ENCODE measurements around the gene PIK3R6.

PIK3R6 gene

DNA sequence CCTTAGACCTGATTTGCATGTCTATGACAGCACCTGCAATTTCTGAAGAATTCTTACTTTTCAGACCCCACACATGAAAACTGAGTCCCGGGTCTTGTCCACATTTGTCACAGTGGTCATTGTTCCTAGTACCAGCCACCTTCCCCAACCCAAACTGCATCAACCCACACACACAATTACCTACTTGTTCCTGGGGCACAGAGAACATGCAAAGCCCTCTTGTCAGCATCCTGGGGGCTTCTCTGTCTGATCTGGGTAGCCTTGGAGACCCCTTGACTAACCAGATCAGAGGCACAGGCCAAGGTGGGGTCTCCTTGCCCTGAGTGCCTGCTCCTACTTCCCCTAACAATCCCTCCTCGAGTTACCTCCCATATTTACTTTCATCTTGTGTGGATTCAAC is 36.7 kb upstream of the PIK3R6 start:
- no peaks in the 10 kb centered on the region for H3K27me3 ChIP-seq (ENCODE audit: control insufficient read depth, insufficient read depth, low read length)
- no peak overlapping the region for H3K4me3 ChIP-seq (ENCODE audit: low read depth, low read length)
- no peaks in the 10 kb centered on the region for H3K9me3 ChIP-seq (ENCODE audit: control insufficient read depth, insufficient read depth, low read length)
- no peak overlapping the region for H3K27ac ChIP-seq (ENCODE audit: low read depth, low read length)
- H3K36me3 ChIP-seq (ENCODE audit: control insufficient read depth, insufficient read depth, low read length), result no peaks in the 10 kb centered on the region
- peaks cover 10% of the 10 kb centered on the region for H3K4me1 ChIP-seq (ENCODE audit: control insufficient read depth, insufficient read depth, low read length)
- H3K9ac ChIP-seq (ENCODE audit: low read depth, low read length), result no peak overlapping the region

DNA sequence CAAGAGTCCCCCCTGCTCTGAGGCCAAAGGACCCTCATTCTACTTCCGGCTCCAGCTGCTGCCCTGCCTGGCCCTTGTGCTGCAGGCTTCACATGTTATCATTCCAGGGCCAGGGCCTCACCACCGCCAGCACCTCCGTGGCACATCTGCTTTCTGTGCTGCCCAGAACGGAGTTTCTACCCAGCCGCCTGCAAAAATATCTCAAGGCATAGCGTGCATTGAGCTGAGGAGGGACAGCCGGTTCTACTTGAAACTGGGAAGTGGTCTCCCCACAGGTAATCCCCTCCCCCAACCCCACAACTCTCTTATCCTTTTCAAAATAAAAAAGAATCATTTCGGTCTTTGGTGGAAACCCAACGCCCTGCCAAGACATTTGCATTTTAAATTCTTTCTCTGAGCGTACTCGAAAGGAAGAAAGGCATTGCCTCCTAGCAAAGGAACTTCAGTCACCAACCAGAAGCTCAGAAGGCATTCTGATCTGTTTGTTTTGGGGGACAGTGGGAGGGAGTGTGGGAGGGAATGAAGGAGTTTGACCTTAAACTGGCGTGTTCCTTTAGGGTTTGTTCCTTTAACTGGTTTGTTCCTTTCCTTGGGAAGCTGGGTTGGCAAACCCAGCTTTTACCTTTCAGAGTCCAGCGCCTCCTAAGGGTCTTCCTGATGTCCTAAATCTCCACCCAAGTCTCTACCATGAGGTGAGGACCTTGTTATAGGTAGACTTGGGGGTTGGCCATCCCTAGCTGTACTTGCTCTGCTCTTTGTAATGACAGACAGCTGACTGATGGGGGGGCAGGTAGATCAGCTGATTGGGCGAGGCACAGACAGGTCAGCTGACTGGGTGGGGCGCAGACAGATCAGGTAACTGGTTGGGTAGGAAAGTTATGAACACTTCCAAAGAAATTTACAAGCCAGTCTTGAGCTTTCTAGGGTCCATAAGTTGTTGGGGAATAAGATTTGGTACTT is 33.4 kb upstream of the PIK3R6 start:
- no peak overlapping the region for H3K27ac ChIP-seq (ENCODE audit: low read depth, low read length)
- no peak overlapping the region for H3K4me3 ChIP-seq (ENCODE audit: low read depth, low read length)
- no peaks in the 10 kb centered on the region for H3K9me3 ChIP-seq (ENCODE audit: control insufficient read depth, insufficient read depth, low read length)
- no peak overlapping the region for H3K9ac ChIP-seq (ENCODE audit: low read depth, low read length)
- no peaks in the 10 kb centered on the region for H3K27me3 ChIP-seq (ENCODE audit: control insufficient read depth, insufficient read depth, low read length)
- peaks cover 10% of the 10 kb centered on the region for H3K4me1 ChIP-seq (ENCODE audit: control insufficient read depth, insufficient read depth, low read length)
- no peaks in the 10 kb centered on the region for H3K36me3 ChIP-seq (ENCODE audit: control insufficient read depth, insufficient read depth, low read length)

DNA sequence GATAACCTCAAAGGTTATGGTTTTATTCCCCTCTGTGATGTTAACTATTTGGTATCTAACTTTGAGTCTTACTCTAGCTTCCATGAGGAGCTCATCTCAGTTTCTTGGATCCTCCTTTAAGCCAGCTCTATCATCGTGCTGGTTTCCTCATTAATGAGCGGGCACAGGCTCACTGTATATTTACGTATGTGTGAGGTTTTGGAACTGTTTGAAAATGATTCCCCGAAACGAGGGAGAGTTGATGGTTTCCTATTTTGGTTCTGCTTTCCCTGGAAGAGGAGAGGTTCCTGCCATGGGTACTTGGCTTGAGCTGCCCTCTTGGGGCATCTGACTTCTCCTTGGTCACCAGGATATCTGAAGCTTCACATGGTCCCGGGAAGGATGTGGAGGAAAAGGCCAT is 32.7 kb upstream of the PIK3R6 start:
- peaks cover 10% of the 10 kb centered on the region for H3K4me1 ChIP-seq (ENCODE audit: control insufficient read depth, insufficient read depth, low read length)
- no peak overlapping the region for H3K4me3 ChIP-seq (ENCODE audit: low read depth, low read length)
- H3K9ac ChIP-seq (ENCODE audit: low read depth, low read length), result no peak overlapping the region
- H3K36me3 ChIP-seq (ENCODE audit: control insufficient read depth, insufficient read depth, low read length), result no peaks in the 10 kb centered on the region
- no peak overlapping the region for H3K27ac ChIP-seq (ENCODE audit: low read depth, low read length)
- H3K9me3 ChIP-seq (ENCODE audit: control insufficient read depth, insufficient read depth, low read length), result no peaks in the 10 kb centered on the region
- H3K27me3 ChIP-seq (ENCODE audit: control insufficient read depth, insufficient read depth, low read length), result no peaks in the 10 kb centered on the region

DNA sequence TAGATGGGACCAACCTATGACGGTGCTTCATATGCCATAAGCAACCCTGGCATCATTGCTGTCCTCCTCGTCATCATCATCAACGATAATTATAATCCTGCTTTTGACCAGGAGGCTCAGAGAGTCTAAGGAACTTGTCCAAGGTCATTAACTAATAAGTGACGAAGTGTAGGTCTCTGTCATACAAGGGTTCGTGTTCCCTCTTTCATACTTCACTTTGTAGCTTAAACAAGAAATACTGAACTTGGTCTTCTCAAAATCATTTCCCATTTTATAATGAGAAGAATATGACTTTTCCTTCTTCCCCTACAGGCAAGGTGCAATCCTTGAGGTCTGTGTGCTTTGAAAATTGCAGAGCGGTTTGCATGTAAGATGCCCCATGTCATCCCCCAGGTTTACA is 31.2 kb upstream of the PIK3R6 start:
- Histone ChIP-seq H3K27me3 (ENCODE audit: control insufficient read depth, insufficient read depth, low read length) (no peaks in the 10 kb centered on the region), H3K4me3 (ENCODE audit: low read depth, low read length) (no peak overlapping the region), H3K36me3 (ENCODE audit: control insufficient read depth, insufficient read depth, low read length) (no peaks in the 10 kb centered on the region), H3K9ac (ENCODE audit: low read depth, low read length) (no peak overlapping the region), H3K27ac (ENCODE audit: low read depth, low read length) (no peak overlapping the region), H3K4me1 (ENCODE audit: control insufficient read depth, insufficient read depth, low read length) (peaks cover 17% of the 10 kb centered on the region), H3K9me3 (ENCODE audit: control insufficient read depth, insufficient read depth, low read length) (no peaks in the 10 kb centered on the region)

DNA sequence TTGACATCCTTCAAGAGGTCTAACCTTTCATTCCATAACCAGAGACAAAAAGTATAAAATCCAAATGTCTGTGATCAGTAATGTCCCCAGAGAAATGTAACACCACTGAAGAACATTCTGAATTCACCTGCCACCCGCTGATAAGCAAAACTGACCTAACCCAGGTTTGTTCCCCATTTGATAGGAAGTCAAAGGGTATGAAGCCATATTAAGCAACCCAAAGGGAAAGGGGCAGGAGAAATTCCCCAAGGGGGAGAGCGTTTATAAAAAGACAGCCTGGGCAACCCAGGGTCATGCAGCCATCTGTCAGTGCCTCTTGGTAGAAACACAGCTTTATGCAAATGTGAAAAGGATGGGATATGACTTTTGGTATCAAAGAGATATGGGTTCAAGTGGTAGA is 30.7 kb upstream of the PIK3R6 start:
- Histone ChIP-seq H3K36me3 (ENCODE audit: control insufficient read depth, insufficient read depth, low read length) (no peaks in the 10 kb centered on the region), H3K27me3 (ENCODE audit: control insufficient read depth, insufficient read depth, low read length) (no peaks in the 10 kb centered on the region), H3K27ac (ENCODE audit: low read depth, low read length) (no peak overlapping the region), H3K4me3 (ENCODE audit: low read depth, low read length) (no peak overlapping the region), H3K9me3 (ENCODE audit: control insufficient read depth, insufficient read depth, low read length) (no peaks in the 10 kb centered on the region), H3K4me1 (ENCODE audit: control insufficient read depth, insufficient read depth, low read length) (peaks cover 19% of the 10 kb centered on the region), H3K9ac (ENCODE audit: low read depth, low read length) (no peak overlapping the region)

DNA sequence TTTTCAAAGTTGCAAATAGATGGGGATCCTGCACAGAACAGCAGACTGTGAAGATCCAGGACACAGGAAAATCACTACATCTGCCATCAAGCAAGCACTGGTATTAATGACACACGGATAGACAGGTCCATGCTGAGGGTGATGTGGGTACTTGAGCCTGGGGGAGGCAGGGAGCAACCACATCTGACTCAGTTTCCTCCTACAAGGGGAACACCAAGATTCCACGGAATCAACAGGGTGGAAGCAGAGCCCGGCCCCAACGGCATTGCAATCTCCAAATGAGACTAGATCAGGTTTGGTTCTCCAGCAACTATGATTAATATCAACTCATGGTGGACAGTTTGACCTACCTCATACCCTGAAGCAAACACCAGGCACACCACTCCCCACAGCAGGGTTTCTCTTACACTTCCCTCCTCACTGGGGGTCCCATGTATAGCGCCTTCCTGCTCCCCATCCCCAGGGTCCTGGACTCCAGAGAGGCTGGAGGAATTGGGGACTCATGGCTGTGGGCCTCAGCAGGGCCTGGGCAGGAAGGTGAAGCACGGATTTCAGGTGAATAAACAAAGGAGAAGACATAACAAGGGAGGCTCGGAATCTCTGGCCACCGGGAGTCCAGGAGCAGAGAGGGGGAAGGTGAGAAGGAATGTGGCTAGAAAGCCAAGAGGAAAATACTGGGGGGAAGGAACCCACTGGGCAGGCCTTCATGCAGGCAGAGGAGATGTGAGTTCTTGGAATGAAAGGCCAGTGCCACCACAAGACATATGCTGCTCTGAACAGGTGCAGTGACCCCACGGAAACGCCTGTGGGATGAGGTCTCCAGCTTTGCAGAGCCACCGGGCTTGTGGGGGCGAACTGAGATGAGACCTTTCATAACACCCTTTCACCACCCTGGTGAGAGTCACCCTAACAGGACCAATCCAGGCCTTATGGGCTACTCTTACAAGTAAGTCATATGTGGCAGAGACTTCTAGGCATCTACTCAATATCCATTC is 29.5 kb upstream of the PIK3R6 start:
- Histone ChIP-seq H3K27me3 (ENCODE audit: control insufficient read depth, insufficient read depth, low read length) (no peaks in the 10 kb centered on the region), H3K27ac (ENCODE audit: low read depth, low read length) (no peak overlapping the region), H3K9me3 (ENCODE audit: control insufficient read depth, insufficient read depth, low read length) (no peaks in the 10 kb centered on the region), H3K4me1 (ENCODE audit: control insufficient read depth, insufficient read depth, low read length) (peaks cover 19% of the 10 kb centered on the region), H3K9ac (ENCODE audit: low read depth, low read length) (no peak overlapping the region), H3K36me3 (ENCODE audit: control insufficient read depth, insufficient read depth, low read length) (no peaks in the 10 kb centered on the region), H3K4me3 (ENCODE audit: low read depth, low read length) (no peak overlapping the region)

DNA sequence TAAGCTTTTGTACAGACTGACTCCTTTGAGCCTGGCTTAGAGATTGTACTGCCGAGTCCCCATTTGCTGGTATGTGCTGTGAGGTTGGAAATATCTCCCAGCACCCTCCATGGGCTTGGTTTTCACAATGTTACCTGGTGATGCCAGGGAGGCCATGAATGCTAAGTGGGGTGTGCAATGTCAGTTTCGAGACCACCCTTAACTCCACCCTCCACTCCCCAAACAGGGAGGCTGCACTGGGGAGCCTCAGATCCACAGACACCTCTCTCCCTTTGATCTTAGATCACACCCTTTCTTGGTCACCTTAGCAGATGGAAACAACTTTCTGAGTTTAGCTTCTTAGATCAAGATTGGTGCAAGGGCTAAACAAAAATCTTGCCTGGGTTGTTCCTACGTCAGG is 28.6 kb upstream of the PIK3R6 start:
- peaks cover 17% of the 10 kb centered on the region for H3K4me1 ChIP-seq (ENCODE audit: control insufficient read depth, insufficient read depth, low read length)
- H3K9ac ChIP-seq (ENCODE audit: low read depth, low read length), result no peak overlapping the region
- no peaks in the 10 kb centered on the region for H3K27me3 ChIP-seq (ENCODE audit: control insufficient read depth, insufficient read depth, low read length)
- H3K9me3 ChIP-seq (ENCODE audit: control insufficient read depth, insufficient read depth, low read length), result no peaks in the 10 kb centered on the region
- no peak overlapping the region for H3K27ac ChIP-seq (ENCODE audit: low read depth, low read length)
- no peak overlapping the region for H3K4me3 ChIP-seq (ENCODE audit: low read depth, low read length)
- no peaks in the 10 kb centered on the region for H3K36me3 ChIP-seq (ENCODE audit: control insufficient read depth, insufficient read depth, low read length)

DNA sequence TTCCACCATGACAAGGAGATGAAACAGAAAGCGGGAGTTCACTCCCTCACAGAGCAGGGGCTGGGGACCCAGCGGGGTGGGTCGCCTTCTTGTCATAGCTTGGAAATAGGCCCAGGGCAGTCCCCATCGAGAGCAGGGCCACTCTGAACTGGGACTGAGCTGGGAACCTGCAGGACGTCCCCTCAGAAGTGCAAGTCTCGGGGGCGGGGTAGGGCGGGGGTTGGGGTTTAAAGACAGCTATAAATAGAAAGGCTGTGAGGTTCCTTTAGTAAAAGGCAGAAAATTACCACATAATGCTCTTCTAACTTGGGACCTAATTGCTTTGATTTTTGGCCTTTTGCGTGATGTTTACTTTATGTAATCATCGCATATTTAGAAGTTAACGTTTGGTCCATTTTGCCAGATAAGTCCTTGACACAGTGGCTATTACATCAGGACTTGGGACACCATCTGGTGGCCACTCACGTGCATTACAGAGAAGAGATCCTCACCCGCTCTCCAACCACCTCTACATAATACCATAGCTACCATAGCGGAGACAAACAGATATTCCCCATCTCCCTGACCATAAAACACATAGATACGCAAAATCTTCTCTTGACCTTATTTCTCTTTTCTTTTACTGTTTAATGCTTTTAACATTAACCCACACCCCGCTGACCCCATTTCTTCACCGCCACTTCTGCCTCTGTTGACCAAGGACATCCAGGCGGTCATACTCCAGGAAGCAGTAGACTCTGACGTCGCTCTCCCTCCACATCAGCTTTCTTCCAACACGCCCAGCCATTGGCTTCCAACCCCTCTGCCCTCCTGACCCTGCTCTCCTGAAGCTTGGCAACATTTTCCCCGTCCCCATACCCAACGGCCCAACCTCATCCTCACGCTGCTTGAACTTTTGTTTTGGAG is 27.5 kb upstream of the PIK3R6 start:
- Histone ChIP-seq H3K4me3 (ENCODE audit: low read depth, low read length) (peak overlapping the region; percentile 38; the same call in 1 of the 2 replicates), H3K36me3 (ENCODE audit: control insufficient read depth, insufficient read depth, low read length) (no peaks in the 10 kb centered on the region), H3K27ac (ENCODE audit: low read depth, low read length) (no peak overlapping the region), H3K27me3 (ENCODE audit: control insufficient read depth, insufficient read depth, low read length) (no peaks in the 10 kb centered on the region), H3K4me1 (ENCODE audit: control insufficient read depth, insufficient read depth, low read length) (peaks cover 9% of the 10 kb centered on the region; the same call in 1 of the 2 replicates), H3K9ac (ENCODE audit: low read depth, low read length) (no peak overlapping the region), H3K9me3 (ENCODE audit: control insufficient read depth, insufficient read depth, low read length) (no peaks in the 10 kb centered on the region)

DNA sequence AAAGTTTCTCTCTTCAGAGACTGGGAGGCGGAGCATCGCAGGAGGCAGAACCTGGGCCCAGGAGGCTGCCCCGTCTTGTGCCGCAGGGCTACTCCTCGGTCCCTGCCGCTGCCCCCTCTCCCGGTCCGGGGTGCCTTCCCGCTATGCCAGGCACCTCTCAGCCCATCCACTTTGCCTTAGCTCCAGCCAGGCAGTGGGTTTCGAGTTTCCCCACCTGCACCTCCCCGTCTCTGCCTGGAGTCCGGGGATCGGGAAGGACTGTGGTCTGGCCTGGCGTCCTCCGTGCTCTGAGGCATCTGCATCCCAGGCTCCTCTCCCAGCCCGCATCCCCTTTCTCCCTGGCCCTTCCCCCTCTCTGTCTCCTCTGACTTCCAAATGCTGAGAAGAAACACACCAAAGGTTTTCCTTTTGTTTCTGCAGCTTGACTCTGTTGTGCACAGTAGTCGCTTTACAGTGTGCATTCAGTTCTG is 26.8 kb upstream of the PIK3R6 start:
- Histone ChIP-seq H3K27me3 (ENCODE audit: control insufficient read depth, insufficient read depth, low read length) (no peaks in the 10 kb centered on the region), H3K27ac (ENCODE audit: low read depth, low read length) (no peak overlapping the region), H3K4me3 (ENCODE audit: low read depth, low read length) (peak overlapping the region; percentile 38; the same call in 1 of the 2 replicates), H3K36me3 (ENCODE audit: control insufficient read depth, insufficient read depth, low read length) (no peaks in the 10 kb centered on the region), H3K9me3 (ENCODE audit: control insufficient read depth, insufficient read depth, low read length) (no peaks in the 10 kb centered on the region), H3K9ac (ENCODE audit: low read depth, low read length) (no peak overlapping the region), H3K4me1 (ENCODE audit: control insufficient read depth, insufficient read depth, low read length) (peaks cover 9% of the 10 kb centered on the region; the same call in 1 of the 2 replicates)

DNA sequence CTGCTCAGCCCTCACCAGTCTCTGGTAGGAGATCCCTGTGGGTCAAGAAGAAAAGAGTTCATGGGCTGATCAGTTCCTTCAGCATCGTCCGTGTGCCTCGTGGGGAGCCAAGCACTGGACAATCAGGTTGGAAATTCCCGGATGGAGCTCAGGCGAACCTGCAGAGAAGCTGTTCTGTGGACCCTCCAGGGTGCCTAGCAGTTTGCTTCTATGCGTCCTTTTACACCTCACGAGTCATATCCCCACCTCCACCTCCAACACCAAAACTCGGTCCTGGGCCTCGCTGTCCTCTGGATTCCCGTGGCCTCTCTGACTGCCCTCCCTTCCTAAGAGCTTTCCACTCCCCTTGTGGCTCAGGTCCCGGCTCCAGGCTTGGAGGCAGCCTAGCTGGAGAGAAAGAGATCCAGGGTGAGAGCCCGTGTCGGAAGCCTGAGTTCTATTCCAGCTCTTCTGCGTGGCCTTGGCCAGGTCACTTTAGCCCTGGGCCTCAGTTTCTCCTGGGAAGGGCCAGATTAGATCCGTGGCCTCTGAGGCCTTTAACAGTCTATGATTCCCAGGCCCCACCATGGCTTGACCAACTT is 26.2 kb upstream of the PIK3R6 start:
- Histone ChIP-seq H3K4me3 (ENCODE audit: low read depth, low read length) (peak overlapping the region; percentile 38; the same call in 1 of the 2 replicates), H3K27ac (ENCODE audit: low read depth, low read length) (no peak overlapping the region), H3K9ac (ENCODE audit: low read depth, low read length) (no peak overlapping the region), H3K9me3 (ENCODE audit: control insufficient read depth, insufficient read depth, low read length) (no peaks in the 10 kb centered on the region), H3K27me3 (ENCODE audit: control insufficient read depth, insufficient read depth, low read length) (no peaks in the 10 kb centered on the region), H3K36me3 (ENCODE audit: control insufficient read depth, insufficient read depth, low read length) (no peaks in the 10 kb centered on the region), H3K4me1 (ENCODE audit: control insufficient read depth, insufficient read depth, low read length) (peaks cover 9% of the 10 kb centered on the region; the same call in 1 of the 2 replicates)

Measured in HUES48 (cell line).